HG02763 (cell line): Measurements from ENCODE around the gene SORL1.
"Not testable (repeated sequence)": the region's sequence is repeated elsewhere in the genome, so short reads cannot be mapped to it uniquely, and the experiment has no call there.

Source experiments
- ATAC-seq: cut with Tn5 transposase; IDR thresholded peaks from one replicate; pipeline ENCODE4 v1.9.1; 2021; ENCODE audit warnings: mild to moderate bottlenecking, moderate library complexity; ENCODE audit not compliant: unreplicated experiment

The SORL1 gene, protein sequence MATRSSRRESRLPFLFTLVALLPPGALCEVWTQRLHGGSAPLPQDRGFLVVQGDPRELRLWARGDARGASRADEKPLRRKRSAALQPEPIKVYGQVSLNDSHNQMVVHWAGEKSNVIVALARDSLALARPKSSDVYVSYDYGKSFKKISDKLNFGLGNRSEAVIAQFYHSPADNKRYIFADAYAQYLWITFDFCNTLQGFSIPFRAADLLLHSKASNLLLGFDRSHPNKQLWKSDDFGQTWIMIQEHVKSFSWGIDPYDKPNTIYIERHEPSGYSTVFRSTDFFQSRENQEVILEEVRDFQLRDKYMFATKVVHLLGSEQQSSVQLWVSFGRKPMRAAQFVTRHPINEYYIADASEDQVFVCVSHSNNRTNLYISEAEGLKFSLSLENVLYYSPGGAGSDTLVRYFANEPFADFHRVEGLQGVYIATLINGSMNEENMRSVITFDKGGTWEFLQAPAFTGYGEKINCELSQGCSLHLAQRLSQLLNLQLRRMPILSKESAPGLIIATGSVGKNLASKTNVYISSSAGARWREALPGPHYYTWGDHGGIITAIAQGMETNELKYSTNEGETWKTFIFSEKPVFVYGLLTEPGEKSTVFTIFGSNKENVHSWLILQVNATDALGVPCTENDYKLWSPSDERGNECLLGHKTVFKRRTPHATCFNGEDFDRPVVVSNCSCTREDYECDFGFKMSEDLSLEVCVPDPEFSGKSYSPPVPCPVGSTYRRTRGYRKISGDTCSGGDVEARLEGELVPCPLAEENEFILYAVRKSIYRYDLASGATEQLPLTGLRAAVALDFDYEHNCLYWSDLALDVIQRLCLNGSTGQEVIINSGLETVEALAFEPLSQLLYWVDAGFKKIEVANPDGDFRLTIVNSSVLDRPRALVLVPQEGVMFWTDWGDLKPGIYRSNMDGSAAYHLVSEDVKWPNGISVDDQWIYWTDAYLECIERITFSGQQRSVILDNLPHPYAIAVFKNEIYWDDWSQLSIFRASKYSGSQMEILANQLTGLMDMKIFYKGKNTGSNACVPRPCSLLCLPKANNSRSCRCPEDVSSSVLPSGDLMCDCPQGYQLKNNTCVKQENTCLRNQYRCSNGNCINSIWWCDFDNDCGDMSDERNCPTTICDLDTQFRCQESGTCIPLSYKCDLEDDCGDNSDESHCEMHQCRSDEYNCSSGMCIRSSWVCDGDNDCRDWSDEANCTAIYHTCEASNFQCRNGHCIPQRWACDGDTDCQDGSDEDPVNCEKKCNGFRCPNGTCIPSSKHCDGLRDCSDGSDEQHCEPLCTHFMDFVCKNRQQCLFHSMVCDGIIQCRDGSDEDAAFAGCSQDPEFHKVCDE (N-terminal part only)

DNA sequence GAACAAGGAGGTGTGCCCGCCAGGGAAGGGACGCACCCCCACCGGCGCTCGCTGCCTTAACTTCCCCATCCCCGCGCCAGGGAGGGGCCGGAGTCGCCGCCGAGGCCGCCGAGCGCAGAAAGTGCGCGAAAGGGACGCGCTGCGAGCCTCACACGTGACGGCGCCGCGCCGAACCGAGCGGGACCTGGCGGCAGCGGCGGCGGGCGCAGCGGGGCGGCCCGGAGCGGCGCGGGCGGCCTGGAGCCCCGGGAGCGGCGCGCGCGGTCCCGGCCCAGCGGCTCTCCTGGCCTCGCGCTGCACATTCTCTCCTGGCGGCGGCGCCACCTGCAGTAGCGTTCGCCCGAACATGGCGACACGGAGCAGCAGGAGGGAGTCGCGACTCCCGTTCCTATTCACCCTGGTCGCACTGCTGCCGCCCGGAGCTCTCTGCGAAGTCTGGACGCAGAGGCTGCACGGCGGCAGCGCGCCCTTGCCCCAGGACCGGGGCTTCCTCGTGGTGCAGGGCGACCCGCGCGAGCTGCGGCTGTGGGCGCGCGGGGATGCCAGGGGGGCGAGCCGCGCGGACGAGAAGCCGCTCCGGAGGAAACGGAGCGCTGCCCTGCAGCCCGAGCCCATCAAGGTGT lies at the start of gene SORL1:
TSS of gene SORL1 (plus strand) at position 329 of the 623 bp plus-strand sequence. CDS start at position 347, 18 bp downstream.
- ATAC-seq, result peak; percentile 49

DNA sequence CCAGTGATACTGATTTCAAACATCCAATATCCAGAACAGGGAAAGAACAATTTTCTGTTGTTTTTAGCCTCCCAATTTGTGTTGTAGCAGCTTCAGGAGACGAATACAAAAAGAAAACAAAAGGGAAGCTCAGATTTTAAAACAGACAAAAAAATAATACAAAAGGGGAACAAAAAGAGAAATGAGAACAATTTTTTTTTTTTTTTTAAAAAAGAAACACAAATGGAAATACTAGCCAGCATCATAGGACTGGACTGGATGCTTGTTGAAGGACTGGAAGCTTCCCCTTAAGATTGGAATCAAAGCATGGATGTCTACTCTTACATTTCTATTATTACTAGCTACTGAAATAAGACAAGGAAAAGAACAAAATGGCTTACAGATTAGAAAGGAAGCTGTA lies 46.5 kb upstream of the SORL1 start:
- ATAC-seq, result no peak

DNA sequence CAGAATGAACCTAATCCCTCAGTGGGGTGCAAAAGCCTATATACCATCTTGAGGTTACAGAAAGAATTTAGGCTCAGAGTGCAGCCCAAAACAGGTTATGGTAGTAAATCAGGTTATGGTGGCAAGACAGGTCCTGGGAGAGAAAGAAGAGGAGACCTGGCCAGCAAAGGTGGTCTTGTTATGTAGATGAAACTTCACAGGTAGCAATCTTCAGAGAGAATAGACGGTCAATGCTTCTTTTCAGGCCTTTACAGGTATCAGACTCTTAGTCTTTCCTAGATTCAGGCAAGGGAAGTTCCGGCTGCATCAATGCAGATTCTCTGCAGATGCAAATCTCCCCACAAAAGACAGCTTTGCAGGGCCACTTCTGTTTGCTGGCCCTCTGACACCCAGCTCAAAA lies 45.8 kb upstream of the SORL1 start:
- no peak for ATAC-seq

DNA sequence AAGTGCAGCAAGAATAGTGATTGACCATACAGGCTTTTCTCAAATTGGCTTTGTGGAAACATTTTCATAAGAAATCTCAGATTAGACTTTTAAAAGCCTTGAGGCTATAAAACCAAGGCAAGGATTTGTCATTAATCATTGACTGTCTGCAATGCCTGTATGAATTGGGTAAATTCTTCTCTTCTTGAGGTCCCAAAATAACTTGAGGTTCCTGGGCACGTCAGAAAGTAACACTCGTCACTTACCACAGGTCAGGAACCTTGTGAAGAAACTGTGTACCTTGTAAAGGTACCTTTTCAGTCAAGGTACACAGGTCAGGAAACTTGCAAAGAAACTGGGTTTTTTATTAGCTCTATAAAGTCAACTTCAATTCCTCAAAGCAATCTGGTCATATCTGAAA lies 43.3 kb upstream of the SORL1 start:
- ATAC-seq, result no peak

DNA sequence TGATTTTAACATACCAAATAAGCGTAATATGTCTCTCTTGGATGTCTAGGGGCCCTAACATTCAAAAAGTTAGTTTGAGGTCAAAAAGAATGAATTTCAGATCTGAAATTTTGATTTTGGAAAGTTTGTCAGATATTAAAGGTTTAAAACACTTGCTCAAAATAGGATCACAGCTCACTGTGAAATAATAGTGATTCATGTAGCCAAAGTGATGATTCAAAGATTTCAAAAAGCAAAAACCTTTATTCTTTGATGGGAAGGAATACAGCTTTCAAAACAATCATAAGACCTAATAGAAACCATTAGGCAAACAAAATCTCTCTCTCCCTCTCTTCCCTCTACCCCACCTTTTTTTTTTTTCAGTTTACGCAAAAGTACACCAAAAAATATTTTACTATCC lies 42.1 kb upstream of the SORL1 start:
- not testable (repeated sequence) for ATAC-seq

DNA sequence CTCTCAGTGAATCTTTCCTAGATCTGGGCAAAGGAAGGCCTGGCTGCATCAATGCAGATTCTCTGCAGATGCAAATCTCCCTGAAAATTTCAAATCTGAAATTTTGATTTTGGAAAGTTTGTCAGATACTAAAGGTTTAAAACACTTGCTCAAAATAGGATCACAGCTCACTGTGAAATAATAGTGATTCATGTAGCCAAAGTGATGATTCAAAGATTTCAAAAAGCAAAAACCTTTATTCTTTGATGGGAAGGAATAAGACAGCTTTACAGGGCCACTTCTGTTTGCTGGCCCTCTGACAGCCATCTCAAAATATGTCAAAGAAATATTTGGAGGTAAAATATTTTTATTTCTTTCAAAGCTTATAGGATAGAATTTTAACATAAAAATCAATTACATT lies 40.8 kb upstream of the SORL1 start:
- not testable (repeated sequence) for ATAC-seq

DNA sequence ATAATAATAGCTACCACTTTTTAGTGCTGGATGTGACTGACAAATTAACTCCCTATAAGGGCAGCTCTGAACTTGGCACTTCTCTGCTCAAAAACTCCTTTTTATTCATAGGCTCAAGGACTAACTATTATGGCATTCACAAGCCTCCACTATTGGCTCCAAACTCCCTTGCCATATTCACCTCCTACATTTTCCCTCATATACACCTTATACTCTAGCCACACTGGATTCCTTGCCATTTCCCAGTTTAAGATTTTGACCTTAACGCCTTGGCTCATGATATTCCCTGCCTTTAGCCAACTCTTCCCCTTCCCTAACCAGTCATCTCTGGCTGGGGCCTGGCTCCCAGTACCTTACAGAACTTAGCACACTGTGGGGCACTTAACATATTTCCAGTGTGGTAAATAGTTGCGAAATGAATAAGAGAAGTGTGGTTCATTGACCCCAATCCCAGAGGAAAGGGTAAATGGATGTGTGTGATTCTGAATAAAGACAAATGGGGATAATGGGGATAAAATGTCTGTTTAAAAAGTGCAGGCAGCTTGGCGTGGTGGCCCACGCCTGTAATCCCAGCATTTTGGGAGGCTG lies 40.0 kb upstream of the SORL1 start:
- no peak for ATAC-seq

DNA sequence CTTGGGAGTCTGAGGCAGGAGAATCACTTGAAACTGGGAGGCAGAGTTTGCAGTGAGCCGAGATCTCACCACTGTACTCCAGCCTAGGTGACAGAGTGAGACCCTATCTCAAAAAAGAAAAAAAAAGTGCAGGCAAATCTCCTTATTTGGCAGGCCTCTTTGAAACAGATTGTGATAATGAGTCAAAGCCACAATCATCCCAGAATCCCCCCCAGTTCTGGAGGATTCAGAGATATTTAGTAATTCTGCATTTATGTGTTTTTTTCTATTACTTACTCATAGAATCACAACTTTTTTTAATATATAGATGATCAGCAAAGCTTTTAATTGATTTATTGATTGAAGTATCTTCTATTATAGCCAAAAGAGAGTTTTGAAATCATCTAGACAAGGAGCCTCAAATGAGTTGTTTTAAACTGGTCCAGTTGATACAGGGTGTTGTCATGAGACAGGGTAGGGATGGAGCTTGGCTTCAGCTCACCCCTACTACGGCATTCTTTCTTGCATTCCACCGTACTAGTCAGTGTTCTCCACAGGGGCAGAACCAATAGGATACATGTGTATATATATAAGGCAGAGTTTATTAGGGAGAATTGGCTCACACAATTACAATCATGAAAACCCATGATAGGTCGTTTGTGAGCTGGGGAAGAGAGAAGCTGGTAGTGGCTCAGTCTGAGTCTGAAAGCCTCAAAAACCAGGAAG lies 39.3 kb upstream of the SORL1 start:
- no peak for ATAC-seq

DNA sequence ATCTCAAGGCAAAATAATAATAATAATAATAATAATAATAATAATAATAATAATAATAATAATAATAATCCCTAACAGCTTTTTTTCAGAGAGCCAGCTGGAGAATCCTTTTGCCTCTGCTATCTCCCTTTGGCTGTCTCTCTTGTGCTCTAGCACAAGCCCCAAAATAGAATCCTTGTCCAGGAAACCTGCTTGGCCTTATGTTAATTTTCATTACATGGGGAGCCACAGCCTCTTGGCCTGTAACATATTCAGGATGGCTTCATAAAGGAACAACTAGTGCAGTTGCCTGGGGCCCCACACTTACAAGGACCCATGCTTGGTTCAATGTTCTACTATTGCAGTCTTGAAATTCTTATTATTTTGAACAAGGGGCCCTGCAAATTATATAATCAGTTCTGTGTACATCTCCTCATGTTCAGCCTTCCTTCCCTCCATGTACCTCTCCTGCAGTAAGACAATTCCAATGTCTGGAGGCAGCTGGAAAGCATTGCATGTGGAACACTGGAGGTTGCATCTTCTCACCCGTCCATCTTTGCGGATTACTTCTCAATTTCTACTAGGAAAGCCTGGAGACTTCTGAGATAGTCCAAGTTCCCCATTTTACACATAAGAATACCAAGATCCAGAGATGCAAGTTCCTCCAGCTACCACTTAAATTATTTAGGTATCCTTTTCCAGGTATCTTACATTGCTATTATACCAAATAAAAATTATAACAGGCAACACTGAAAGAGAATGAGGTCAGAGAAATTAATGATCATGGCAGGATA lies 37.8 kb upstream of the SORL1 start:
- ATAC-seq, result no peak

DNA sequence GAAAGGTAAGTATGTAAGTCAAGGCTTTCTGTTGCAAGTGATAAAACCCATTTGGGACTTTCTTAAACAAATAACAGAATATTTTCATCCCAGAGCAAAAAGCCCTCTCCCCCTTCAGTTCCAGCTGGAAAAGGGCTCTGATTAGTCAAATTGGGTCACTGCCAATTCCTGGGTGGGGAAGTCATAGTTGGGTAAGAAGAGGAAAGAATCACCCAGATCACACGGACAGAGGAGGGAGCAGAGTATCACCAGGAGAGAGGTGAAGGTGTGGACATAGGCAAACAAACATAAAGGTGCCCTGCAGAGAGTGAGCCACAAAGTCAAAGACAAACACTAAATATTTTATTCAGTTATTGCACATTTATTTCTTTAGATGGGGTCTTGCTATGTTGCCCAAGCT lies 36.3 kb upstream of the SORL1 start:
- no peak for ATAC-seq

DNA sequence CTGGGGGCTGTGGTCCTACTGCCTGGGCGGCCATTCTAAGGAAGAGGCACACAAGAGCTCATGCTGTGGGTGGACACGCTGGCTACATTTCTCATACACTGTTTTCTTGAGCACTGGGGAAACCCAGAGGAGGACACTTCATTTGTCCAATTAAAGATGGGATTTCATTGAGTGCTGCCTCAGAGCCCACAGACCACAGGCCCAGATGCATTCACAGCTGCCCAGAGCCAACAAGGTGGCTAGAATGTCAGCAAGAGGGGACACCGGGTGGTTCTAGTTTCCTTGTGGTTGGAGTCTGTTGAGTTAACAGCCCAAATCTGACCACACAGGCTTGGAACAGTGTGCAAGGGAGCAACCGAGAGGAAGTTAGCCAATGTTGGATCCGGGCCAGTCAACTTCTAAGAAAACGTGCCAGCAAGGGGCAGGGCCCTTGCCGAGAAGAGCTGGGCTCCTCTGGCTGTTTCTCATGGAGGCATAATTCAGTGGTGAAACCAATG lies 35.0 kb upstream of the SORL1 start:
- peak; percentile 63 for ATAC-seq

DNA sequence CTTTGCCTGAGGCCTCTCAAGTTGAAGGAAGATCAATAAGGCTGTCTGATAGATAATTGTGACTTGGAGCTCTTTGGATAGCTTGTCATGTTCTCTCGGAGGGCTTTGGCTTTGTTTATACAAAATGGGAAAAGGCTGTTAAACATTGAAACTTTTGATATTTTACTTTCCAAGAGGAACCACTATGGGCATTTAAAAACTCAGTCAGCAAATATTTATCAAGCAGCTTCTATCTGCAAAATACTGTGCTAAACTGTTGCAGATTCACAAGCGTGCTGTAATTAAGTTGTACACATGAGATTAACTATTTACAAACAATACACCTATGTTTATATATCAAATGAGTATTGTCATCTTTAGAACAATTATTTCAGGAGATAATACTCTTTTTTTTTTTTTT lies 34.5 kb upstream of the SORL1 start:
- ATAC-seq, result no peak

DNA sequence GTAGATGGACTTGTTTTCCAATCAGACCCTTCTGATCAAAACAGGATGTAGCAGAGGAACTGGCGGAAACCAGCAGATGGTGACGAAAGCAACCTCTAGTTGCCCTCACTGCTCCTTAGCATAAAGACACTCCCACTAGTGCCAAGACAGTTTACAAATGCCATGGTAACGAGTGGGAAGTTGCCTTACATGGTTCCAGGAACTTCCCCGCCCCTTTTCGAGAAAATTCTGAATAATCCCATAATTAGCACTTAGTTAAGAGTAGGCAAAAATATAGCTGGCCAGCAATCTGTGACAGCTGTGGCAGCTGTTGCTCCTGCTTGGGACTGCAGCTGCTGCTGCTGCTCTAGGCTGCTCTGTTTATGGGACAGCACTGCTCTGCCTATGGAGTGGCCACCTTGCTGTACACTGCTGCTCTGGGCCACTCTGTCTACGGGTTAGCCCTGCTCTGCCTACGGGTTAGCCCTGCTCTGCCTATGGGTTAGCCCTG lies 33.4 kb upstream of the SORL1 start:
- peak; percentile 37 for ATAC-seq

DNA sequence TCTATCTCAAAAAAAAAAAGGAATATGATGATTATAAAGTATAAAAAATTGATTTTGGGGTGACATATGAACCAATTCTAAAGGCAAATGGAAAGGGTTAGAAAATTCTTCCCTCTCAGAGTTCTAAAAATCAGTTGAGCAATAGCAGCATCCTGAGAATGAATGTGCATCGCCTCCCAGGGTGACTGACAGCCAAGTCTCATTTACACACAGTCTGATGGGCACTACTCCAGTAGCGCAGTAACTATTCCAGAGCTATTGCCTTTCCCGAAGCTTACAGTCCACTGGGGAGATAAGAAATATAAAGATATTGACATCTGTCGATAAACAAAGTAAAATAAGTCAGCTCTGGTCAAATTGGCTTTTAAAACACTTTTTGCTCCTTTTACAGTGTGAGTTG lies 32.3 kb upstream of the SORL1 start:
- no peak for ATAC-seq

DNA sequence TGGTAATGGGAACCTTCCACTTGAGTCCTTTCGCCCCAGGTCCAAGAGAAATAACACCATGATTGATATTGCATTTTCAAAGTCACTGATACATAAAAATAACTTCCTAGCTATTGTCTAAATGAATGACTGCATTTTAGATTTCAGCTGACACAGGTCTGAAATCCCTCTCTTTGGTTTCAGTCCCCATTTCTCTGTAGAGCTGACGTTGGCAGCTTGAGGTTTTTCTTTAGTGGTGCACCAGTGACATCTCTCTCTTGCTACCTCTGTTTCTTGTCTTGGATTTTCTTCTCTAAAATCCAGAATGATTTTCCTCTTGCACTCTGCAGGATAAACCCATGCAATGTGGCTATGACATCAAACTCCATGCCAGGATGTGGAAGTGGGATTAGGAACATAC lies 31.7 kb upstream of the SORL1 start:
- ATAC-seq, result no peak

DNA sequence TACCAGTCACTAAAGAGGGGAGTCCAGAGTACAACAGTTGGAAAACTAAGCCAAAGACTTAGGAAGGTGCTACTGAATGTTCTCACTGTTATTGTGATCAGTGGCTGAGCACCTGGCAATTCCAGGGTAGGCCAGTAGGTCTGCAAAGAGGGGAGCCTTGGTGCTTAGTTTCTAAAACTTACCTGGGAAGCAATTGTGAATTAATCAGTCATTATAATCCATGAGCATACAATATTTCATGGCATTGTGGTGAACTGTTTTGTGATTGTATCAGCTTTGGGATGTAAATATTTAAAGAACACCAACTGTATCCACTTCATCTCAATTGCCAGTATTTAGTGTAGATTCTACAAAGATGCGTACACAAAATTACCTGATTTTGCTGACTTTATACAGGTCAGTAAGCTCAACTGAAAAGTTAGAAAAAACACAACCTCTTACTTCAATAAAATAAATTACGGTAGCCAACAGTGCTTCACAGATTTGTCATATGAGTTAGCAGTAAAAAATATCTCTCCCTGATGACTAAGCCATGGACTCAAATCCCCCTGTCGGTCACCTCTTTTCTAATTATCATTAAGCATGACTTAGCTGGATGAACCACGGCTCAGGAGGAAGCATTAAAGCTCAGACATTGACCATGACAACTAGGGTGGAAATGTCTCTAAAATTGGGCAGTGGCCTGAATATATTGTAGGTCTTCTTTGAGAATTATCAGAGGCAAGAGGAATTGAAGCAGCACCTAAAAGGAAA lies 30.8 kb upstream of the SORL1 start:
- ATAC-seq, result no peak

DNA sequence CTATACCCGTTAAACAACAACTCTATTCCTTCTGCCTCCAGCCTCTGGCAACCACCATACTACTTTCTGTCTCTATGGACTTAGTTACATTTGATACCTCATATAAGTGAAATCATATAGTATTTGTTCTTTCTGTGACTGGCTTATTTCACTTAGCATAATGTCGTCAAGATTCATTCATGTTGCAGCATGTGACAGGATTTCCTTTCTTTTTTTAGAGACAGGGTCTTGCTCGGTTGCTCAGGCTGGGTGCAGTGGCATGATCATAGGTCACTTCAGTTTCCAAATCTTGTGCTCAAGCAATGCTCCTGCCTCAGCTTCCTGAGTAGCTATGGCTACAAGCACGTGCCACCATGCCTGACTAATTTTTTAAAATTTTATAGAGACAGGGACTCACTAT lies 29.4 kb upstream of the SORL1 start:
- ATAC-seq, result no peak

DNA sequence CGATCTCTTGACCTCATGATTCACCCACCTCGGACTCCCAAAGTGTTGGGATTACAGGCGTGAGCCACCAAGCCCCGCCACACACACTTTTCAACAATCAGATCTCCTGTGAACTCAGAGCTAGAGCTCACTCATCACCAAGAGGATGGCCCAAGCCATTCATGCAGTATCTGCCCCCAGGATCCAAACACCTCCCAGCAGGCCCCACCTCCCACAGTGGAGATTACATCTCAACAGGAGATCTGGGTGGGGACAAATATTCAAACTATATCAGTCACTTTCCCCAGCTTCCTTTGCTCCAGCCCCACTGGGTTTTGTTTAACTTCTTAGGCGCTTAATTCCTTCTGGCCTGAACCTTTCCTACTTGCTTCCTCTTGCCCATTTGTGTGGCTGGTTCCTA lies 26.3 kb upstream of the SORL1 start:
- no peak for ATAC-seq
